Kidney (tissue), 14 donors: ENCODE data around the gene WWOX. TPM values are rescaled to one million over a fixed set of nuclear protein-coding genes. Genes with fewer than 3 reads are reported as not detected.

Source experiments
- DNase-seq, 5 donors: peaks; one replicate each; pipeline ENCODE4 v3.0.0-alpha.2; 2013 to 2020
- FAIRE-seq: peaks from 2 replicates; lab custom pipeline; 2012; peaks lifted over from hg19 to GRCh38; lab: Jason Lieb, UNC
- H3K27ac ChIP-seq, 2 donors: one replicate each; pipeline ENCODE4 v1.7.0; 2013; ENCODE audit warnings: low read depth in 2 of 2, low read length in 2 of 2, inconsistent platforms in 1 of 2
- H3K27me3 ChIP-seq: one replicate; pipeline ENCODE4 v1.7.1; 2013; ENCODE audit warnings: low read length, inconsistent platforms; ENCODE audit not compliant: control insufficient read depth, insufficient read depth
- H3K36me3 ChIP-seq, 3 donors: one replicate each; pipeline versions ENCODE4 v1.7.0 to v1.7.1; 2013; ENCODE audit warnings: low read length in 3 of 3, control low read depth in 1 of 3, inconsistent platforms in 1 of 3; ENCODE audit not compliant: insufficient read depth in 3 of 3, control insufficient read depth in 2 of 3
- H3K4me1 ChIP-seq, 3 donors: one replicate each; pipeline versions ENCODE4 v1.7.0 to v1.7.1; 2013; ENCODE audit warnings: low read length in 3 of 3, inconsistent platforms in 1 of 3, low read depth in 1 of 3; ENCODE audit not compliant: control insufficient read depth in 2 of 3, insufficient read depth in 2 of 3
- H3K4me3 ChIP-seq, 3 donors: one replicate each; pipeline versions ENCODE4 v1.7.0 to v1.8.1; 2013; ENCODE audit warnings: low read length in 3 of 3, control low read depth in 1 of 3, inconsistent platforms in 1 of 3
- H3K9ac ChIP-seq, 3 donors: one replicate each; pipeline versions ENCODE4 v1.7.0 to v1.7.1; 2013; ENCODE audit warnings: low read length in 3 of 3, control low read depth in 1 of 3, inconsistent platforms in 1 of 3
- H3K9me3 ChIP-seq, 3 donors: one replicate each; pipeline versions ENCODE4 v1.7.0 to v1.7.1; 2013; ENCODE audit warnings: low read length in 3 of 3, control low read depth in 1 of 3, inconsistent platforms in 1 of 3; ENCODE audit not compliant: control insufficient read depth in 2 of 3, insufficient read depth in 1 of 3
- CTCF ChIP-seq: IDR thresholded peaks from 3 replicates; pipeline ENCODE4 v1.5.1; 2012; ENCODE audit warnings: mild to moderate bottlenecking, moderate library complexity, borderline replicate concordance; ENCODE audit not compliant: insufficient read depth; ENCODE audit errors: extremely low read depth
- intact Hi-C: fragments of 100-400 bp; cut with DNase I; formaldehyde crosslinking; loops from one replicate; pipeline ENCODE4 v1.11.1; 2022
- polyA plus RNA-seq: library from polyadenylated mRNA; stranded (reverse); fragments of 350-450 nt; fragmentation: Illumina TruSeq; extraction: RNeasy Lipid Tissue Mini Kit (QIAGEN cat#74804); gene quantifications from one replicate; pipeline ENCODE4 v1.2.3, GENCODE V29; 2014; ENCODE audit warnings: low read depth, low replicate concordance; ENCODE audit not compliant: insufficient read depth
- total RNA-seq: library from RNA; stranded (reverse); fragmentation: NEBNext Ultra II Directional; extraction: Animal tissue kit (Norgen Biotek cat#: 25700); gene quantifications from one replicate; pipeline ENCODE4 v1.2.1, GENCODE V29; 2021
- donor health status: control.
- donor health status: control.
- donor health status: control.
- donor health status: control.
- donor health status: control.
- donor health status: DM: yes; HTN: yes; CAD: no.
- donor health status: Normal renal cell carcinoma (clear cell type).

The WWOX gene
- total and polyA plus RNA-seq, 2 donors from 2014 or later: 22.5 to 30.3 TPM

- no peaks in the 10 kb centered on the region for H3K9me3 ChIP-seq
- intact Hi-C loops: no loop called here
- H3K9ac ChIP-seq: no peak overlapping the region
- H3K4me3 ChIP-seq: no peak overlapping the region
- H3K4me1 ChIP-seq: no peaks in the 10 kb centered on the region
- FAIRE-seq (no peak), DNase-seq (no peak)
- H3K27me3 ChIP-seq: no peaks in the 10 kb centered on the region
- H3K27ac ChIP-seq: no peak overlapping the region
- TF ChIP-seq CTCF: no peak
- H3K36me3 ChIP-seq: no peaks in the 10 kb centered on the region
Measured at GRCh38 chr16:78584213-78584860, 484.9 kb downstream of the WWOX start.

GRCh38 chr16:78584991-78585390 lies 485.5 kb downstream of the WWOX start:
- Histone ChIP-seq H3K27ac (no peak overlapping the region), H3K4me1 (no peaks in the 10 kb centered on the region), H3K36me3 (no peaks in the 10 kb centered on the region), H3K27me3 (no peaks in the 10 kb centered on the region), H3K4me3 (no peak overlapping the region), H3K9me3 (no peaks in the 10 kb centered on the region), H3K9ac (no peak overlapping the region)
- DNase-seq (no peak), FAIRE-seq (no peak)
- no peak for TF ChIP-seq CTCF
- intact Hi-C loops: no loop called here

GRCh38 chr16:78589331-78589730 lies 489.9 kb downstream of the WWOX start:
- no peak for TF ChIP-seq CTCF
- FAIRE-seq (no peak), DNase-seq (no peak)
- Histone ChIP-seq H3K27ac (no peak overlapping the region), H3K9me3 (no peaks in the 10 kb centered on the region), H3K36me3 (no peaks in the 10 kb centered on the region), H3K27me3 (no peaks in the 10 kb centered on the region), H3K4me1 (no peaks in the 10 kb centered on the region), H3K9ac (no peak overlapping the region), H3K4me3 (no peak overlapping the region)
- intact Hi-C loops: no loop called here

- Histone ChIP-seq H3K4me1 (no peaks in the 10 kb centered on the region), H3K36me3 (no peaks in the 10 kb centered on the region), H3K9me3 (no peaks in the 10 kb centered on the region), H3K27me3 (no peaks in the 10 kb centered on the region), H3K27ac (no peak overlapping the region), H3K9ac (no peak overlapping the region), H3K4me3 (no peak overlapping the region)
- DNase-seq: no peak
- no peak for FAIRE-seq
- intact Hi-C loops: no loop called here
- no peak for TF ChIP-seq CTCF
Measured at GRCh38 chr16:78591682-78592103, 492.2 kb downstream of the WWOX start.
